RWPE2 (cell line): ENCODE measurements around the gene OR11L1.

Experiments used
- ATAC-seq: fragments of 200-7000 bp; cut with Tn5 transposase; 3 replicates; pipeline ENCODE4 v1.9.1; 2021; ENCODE audit warnings: low read depth
- DNase-seq: peaks from one replicate; pipeline ENCODE4 v3.0.0-alpha.2; 2020; ENCODE audit warnings: low spot score
- H3K27ac ChIP-seq: fragments of 450-650 bp; 2 replicates; pipeline ENCODE4 v1.5.1; 2017; ENCODE audit warnings: mild to moderate bottlenecking; ENCODE audit not compliant: poor library complexity, severe bottlenecking
- H3K27me3 ChIP-seq: fragments of 250-450 bp; sonication (Bioruptor Pico); 2 replicates; pipeline ENCODE4 v1.5.1; 2021; ENCODE audit warnings: mild to moderate bottlenecking, moderate library complexity; ENCODE audit not compliant: insufficient read depth, poor library complexity, severe bottlenecking
- H3K36me3 ChIP-seq: fragments of 250-450 bp; sonication (Bioruptor Pico); 2 replicates; pipeline ENCODE4 v1.5.1; 2020; ENCODE audit warnings: low read depth, mild to moderate bottlenecking, moderate library complexity
- H3K4me1 ChIP-seq: fragments of 250-450 bp; sonication (Bioruptor Pico); 2 replicates; pipeline ENCODE4 v1.5.1; 2021; ENCODE audit warnings: mild to moderate bottlenecking, moderate library complexity; ENCODE audit not compliant: insufficient read depth, poor library complexity, severe bottlenecking
- H3K4me3 ChIP-seq: fragments of 250-450 bp; sonication (Bioruptor Pico); 2 replicates; pipeline ENCODE4 v1.5.1; 2021; ENCODE audit warnings: mild to moderate bottlenecking, moderate library complexity; ENCODE audit not compliant: severe bottlenecking
- H3K9me3 ChIP-seq: fragments of 250-450 bp; sonication (Bioruptor Pico); 2 replicates; pipeline ENCODE4 v1.5.1; 2021; ENCODE audit warnings: mild to moderate bottlenecking, moderate library complexity; ENCODE audit not compliant: severe bottlenecking
- CTCF ChIP-seq: fragments of 450-650 bp; IDR thresholded peaks from one replicate; pipeline ENCODE4 v1.5.1; 2017; ENCODE audit warnings: mild to moderate bottlenecking, moderate library complexity; ENCODE audit not compliant: poor library complexity, severe bottlenecking

The OR11L1 gene

GRCh38 chr1:247841796-247842195, at the start of gene OR11L1:
OR11L1 (minus strand) TSS chr1:247841896; CDS start chr1:247841896, 0 bp downstream.
- Histone ChIP-seq H3K36me3 (no peaks in the 10 kb centered on the region), H3K27me3 (no peaks in the 10 kb centered on the region), H3K4me3 (no peak within 1 kb of the TSS), H3K27ac (no peak within 1 kb of the TSS), H3K9me3 (no peaks in the 10 kb centered on the region), H3K4me1 (no peaks in the 10 kb centered on the region)
- ATAC-seq: no peak
- no peak for DNase-seq
- TF ChIP-seq CTCF: no peak

GRCh38 chr1:247884797-247885413, 43.2 kb upstream of the OR11L1 start:
- no peaks in the 10 kb centered on the region for H3K4me1 ChIP-seq
- no peak overlapping the region for H3K4me3 ChIP-seq
- no peaks in the 10 kb centered on the region for H3K36me3 ChIP-seq
- DNase-seq (no peak), ATAC-seq (no peak; the same call in 2 of the 3 replicates)
- H3K27me3 ChIP-seq: no peaks in the 10 kb centered on the region
- no peak for TF ChIP-seq CTCF
- no peaks in the 10 kb centered on the region for H3K9me3 ChIP-seq
- H3K27ac ChIP-seq: no peak overlapping the region

- H3K27ac ChIP-seq: no peak overlapping the region
- H3K36me3 ChIP-seq: no peaks in the 10 kb centered on the region
- no peak for ATAC-seq
- TF ChIP-seq CTCF: no peak
- H3K27me3 ChIP-seq: no peaks in the 10 kb centered on the region
- no peaks in the 10 kb centered on the region for H3K4me1 ChIP-seq
- no peak for DNase-seq
- no peaks in the 10 kb centered on the region for H3K9me3 ChIP-seq
- H3K4me3 ChIP-seq: no peak overlapping the region
Measured at GRCh38 chr1:247883346-247883745, 41.6 kb upstream of the OR11L1 start.

GRCh38 chr1:247865416-247865815, 23.7 kb upstream of the OR11L1 start:
- Histone ChIP-seq H3K4me1 (no peaks in the 10 kb centered on the region), H3K36me3 (no peaks in the 10 kb centered on the region), H3K27ac (no peak overlapping the region), H3K9me3 (no peaks in the 10 kb centered on the region), H3K4me3 (no peak overlapping the region), H3K27me3 (no peaks in the 10 kb centered on the region)
- no peak for ATAC-seq
- no peak for DNase-seq
- no peak for TF ChIP-seq CTCF

- TF ChIP-seq CTCF: no peak
- DNase-seq (no peak), ATAC-seq (no peak)
- Histone ChIP-seq H3K9me3 (no peaks in the 10 kb centered on the region), H3K27me3 (no peaks in the 10 kb centered on the region), H3K4me1 (no peaks in the 10 kb centered on the region), H3K27ac (no peak overlapping the region), H3K36me3 (no peaks in the 10 kb centered on the region), H3K4me3 (no peak overlapping the region)
Measured at GRCh38 chr1:247864644-247865043, 22.9 kb upstream of the OR11L1 start.
